ENCODE measurements around the gene CAPG. TPM values are rescaled to one million over a fixed set of nuclear protein-coding genes. Genes with fewer than 3 reads are reported as not detected.

Gene CAPG
- polyA plus RNA-seq, 1 donor (not counting 4 experiments of a cell fraction or from before 2014, with no cell fraction given), result 466 TPM

DNA sequence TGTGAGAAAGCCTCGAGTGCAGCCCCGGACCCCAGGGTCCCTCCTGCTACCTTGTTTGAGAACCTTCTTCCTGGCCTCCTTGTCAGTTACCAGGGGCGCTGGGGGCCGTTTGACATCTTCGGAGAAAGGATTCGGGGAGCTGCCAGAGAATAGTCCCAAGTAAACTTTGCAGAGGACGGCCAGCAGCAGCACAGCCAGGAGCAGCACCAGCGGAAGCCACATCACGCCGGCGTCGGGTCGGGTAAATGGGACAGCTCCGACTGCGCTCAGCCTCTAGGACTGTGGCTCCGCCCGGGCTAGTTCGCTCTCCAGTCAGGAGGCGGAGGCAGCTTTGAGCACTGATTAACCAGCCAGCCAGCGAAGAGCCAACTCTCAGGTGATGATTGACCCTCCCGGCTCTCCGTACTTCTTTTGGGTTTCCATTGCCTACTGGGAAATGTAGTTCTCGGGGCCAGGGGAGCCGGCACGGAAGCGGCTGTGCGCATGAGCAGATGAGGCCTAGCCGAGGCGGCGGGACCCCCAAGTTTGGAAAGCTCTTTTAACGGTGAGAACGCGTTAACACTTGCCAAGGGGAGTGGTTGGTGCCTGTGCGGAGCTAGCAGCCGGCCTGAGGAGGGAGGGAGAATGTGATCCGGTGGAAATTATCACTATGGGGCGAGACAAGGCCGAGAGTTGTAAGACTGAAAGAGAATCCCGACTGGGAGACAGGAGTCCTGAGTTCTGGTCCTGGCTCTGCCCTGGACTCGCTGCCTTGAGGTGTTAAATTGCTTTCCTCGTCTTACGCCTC lies 55.7 kb downstream of the CAPG start, which contains the start of the genes ELMOD3 and RETSAT:
Gene ELMOD3 (plus strand): TSS at position 484 of the 787 bp plus-strand sequence. CDS start 2,430 bp downstream, outside the sequence.
Gene RETSAT (minus strand): TSS at position 243 of the 787 bp plus-strand sequence. CDS start 21 bp downstream, at position 222.
- Histone ChIP-seq H3K9ac (ENCODE audit: control insufficient read depth, extremely low read depth, insufficient read depth, low read length) (peak within 1 kb of the TSS; percentile 98), H3K9me3 (ENCODE audit: control insufficient read depth, low read depth, low read length) (no peaks in the 10 kb centered on the region), H3K27me3 (ENCODE audit: control insufficient read depth, extremely low read depth, insufficient read depth, low read length) (no peaks in the 10 kb centered on the region), H4K20me1 (ENCODE audit: control insufficient read depth, extremely low read depth, insufficient read depth, low read length) (no peaks in the 10 kb centered on the region), H2AFZ (ENCODE audit: control insufficient read depth, low read length) (peak within 1 kb of the TSS; percentile 99), H3K4me2 (ENCODE audit: control insufficient read depth, extremely low read depth, insufficient read depth, low read depth, low read length) (peak within 1 kb of the TSS; percentile 93), H3K4me3 (ENCODE audit: control insufficient read depth in 2 of 3, extremely low read depth in 1 of 3, insufficient read depth in 2 of 3, low read depth in 1 of 3, low read length in 3 of 3) (peak within 1 kb of the TSS; percentile 68 to 99 (median 80)), H3K27ac (ENCODE audit: control insufficient read depth, insufficient read depth, low read length) (peak within 1 kb of the TSS; percentile 94), H3K79me2 (ENCODE audit: control insufficient read depth, insufficient read depth, low read length) (peaks cover 46% of the 10 kb centered on the region), H3K4me1 (ENCODE audit: control insufficient read depth, extremely low read depth, insufficient read depth, low read length) (peaks cover 26% of the 10 kb centered on the region), H3K36me3 (ENCODE audit: control insufficient read depth in 2 of 2, extremely low read depth in 1 of 2, insufficient read depth in 2 of 2, low read length in 2 of 2) (peaks cover 24 to 29% of the 10 kb centered on the region in 2 experiments), H3K9me1 (ENCODE audit: control insufficient read depth, extremely low read depth, insufficient read depth, low read length) (no peaks in the 10 kb centered on the region)
- DNase-seq (ENCODE audit: low read depth, low spot score) (peak; percentile 89), FAIRE-seq (peak; percentile 80)
- TF ChIP-seq, protein P1, sequence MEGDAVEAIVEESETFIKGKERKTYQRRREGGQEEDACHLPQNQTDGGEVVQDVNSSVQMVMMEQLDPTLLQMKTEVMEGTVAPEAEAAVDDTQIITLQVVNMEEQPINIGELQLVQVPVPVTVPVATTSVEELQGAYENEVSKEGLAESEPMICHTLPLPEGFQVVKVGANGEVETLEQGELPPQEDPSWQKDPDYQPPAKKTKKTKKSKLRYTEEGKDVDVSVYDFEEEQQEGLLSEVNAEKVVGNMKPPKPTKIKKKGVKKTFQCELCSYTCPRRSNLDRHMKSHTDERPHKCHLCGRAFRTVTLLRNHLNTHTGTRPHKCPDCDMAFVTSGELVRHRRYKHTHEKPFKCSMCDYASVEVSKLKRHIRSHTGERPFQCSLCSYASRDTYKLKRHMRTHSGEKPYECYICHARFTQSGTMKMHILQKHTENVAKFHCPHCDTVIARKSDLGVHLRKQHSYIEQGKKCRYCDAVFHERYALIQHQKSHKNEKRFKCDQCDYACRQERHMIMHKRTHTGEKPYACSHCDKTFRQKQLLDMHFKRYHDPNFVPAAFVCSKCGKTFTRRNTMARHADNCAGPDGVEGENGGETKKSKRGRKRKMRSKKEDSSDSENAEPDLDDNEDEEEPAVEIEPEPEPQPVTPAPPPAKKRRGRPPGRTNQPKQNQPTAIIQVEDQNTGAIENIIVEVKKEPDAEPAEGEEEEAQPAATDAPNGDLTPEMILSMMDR (optimal IDR thresholded peaks at IDR 0.05 in 1 of 3, IDR thresholded peaks at IDR 0.05 in 1 of 3, conservative IDR thresholded peaks at IDR 0.05 in 1 of 3; ENCODE audit: extremely low read depth in 1 of 3, insufficient read depth in 2 of 3, low read length in 3 of 3), result no peak
- TF ChIP-seq EZH2 (IDR thresholded peaks at IDR 0.05; ENCODE audit: low read length), result no peak
- dilution Hi-C loops (cut with MboI; ENCODE audit: extremely low pct_ligation_motif_present, low sequenced_read_pairs), result no loop called here

DNA sequence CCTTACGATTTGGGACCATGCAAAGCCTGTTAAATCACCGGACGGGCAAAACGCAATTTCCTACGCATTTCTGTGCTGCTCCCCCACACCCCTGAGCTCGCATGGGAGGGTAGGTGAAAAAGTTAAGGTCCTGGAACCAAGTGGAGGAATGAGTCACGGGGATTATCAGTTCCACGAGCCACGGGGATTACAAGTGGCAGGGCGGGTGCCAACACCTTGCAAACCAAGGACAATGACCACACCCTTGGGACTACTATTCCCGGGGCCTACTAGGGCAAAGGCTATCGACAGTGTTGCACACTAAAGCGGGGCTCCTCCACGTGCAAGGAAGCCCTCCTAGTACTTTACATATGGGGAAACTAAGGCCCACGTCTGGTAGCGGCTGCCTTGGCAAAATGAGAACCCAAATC lies 56.3 kb downstream of the CAPG start:
- Histone ChIP-seq H3K4me1 (ENCODE audit: control insufficient read depth, extremely low read depth, insufficient read depth, low read length) (peaks cover 26% of the 10 kb centered on the region), H3K79me2 (ENCODE audit: control insufficient read depth, insufficient read depth, low read length) (peaks cover 45% of the 10 kb centered on the region), H3K9me1 (ENCODE audit: control insufficient read depth, extremely low read depth, insufficient read depth, low read length) (no peaks in the 10 kb centered on the region), H3K4me3 (ENCODE audit: control insufficient read depth in 2 of 3, extremely low read depth in 1 of 3, insufficient read depth in 2 of 3, low read depth in 1 of 3, low read length in 3 of 3) (peak overlapping the region; percentile 68 to 99 (median 80)), H3K36me3 (ENCODE audit: control insufficient read depth in 2 of 2, extremely low read depth in 1 of 2, insufficient read depth in 2 of 2, low read length in 2 of 2) (peaks cover 30 to 33% of the 10 kb centered on the region in 2 experiments), H4K20me1 (ENCODE audit: control insufficient read depth, extremely low read depth, insufficient read depth, low read length) (no peaks in the 10 kb centered on the region), H3K27me3 (ENCODE audit: control insufficient read depth, extremely low read depth, insufficient read depth, low read length) (no peaks in the 10 kb centered on the region), H3K9ac (ENCODE audit: control insufficient read depth, extremely low read depth, insufficient read depth, low read length) (peak overlapping the region; percentile 98), H3K4me2 (ENCODE audit: control insufficient read depth, extremely low read depth, insufficient read depth, low read depth, low read length) (peak overlapping the region; percentile 93), H2AFZ (ENCODE audit: control insufficient read depth, low read length) (peak overlapping the region; percentile 72), H3K27ac (ENCODE audit: control insufficient read depth, insufficient read depth, low read length) (peak overlapping the region; percentile 94), H3K9me3 (ENCODE audit: control insufficient read depth, low read depth, low read length) (no peaks in the 10 kb centered on the region)
- DNase-seq (ENCODE audit: low read depth, low spot score), result no peak
- no peak for FAIRE-seq
- TF ChIP-seq, protein P1 (optimal IDR thresholded peaks at IDR 0.05 in 1 of 3, IDR thresholded peaks at IDR 0.05 in 1 of 3, conservative IDR thresholded peaks at IDR 0.05 in 1 of 3; ENCODE audit: extremely low read depth in 1 of 3, insufficient read depth in 2 of 3, low read length in 3 of 3), result no peak
- no peak for TF ChIP-seq EZH2 (IDR thresholded peaks at IDR 0.05; ENCODE audit: low read length)
- dilution Hi-C loops (cut with MboI; ENCODE audit: extremely low pct_ligation_motif_present, low sequenced_read_pairs), result no loop called here

Data from keratinocyte (primary cell).